Activated CD4-positive, alpha-beta T cell treated with anti-CD3 and anti-CD28 coated beads, Interleukin-2, amount 10 ng/mL, durations not matched to agents 7 days and 5 days (primary cell): Measurements from ENCODE around the gene XKR7. TPM values are rescaled to one million over a fixed set of nuclear protein-coding genes. Genes with fewer than 3 reads are reported as not detected.
A peak's percentile ranks its signal among the peaks of the same experiment; 100 is the strongest.
"Not testable (repeated sequence)": the region's sequence is repeated elsewhere in the genome, so short reads cannot be mapped to it uniquely, and the experiment has no call there.

ENCODE experiments used
- CTCF ChIA-PET: fragments of 350-600 bp; sonication (Branson Sonifier 250); formaldehyde crosslinking; loops from one replicate; lab custom pipeline; 2021; ENCODE audit warnings: antibody characterized with exemption; lab: Charles Lee
- POLR2A ChIA-PET: fragments of 350-600 bp; sonication (Branson Sonifier 250); formaldehyde crosslinking; loops from one replicate; lab custom pipeline; 2021; ENCODE audit warnings: antibody characterized with exemption; lab: Charles Lee
- DNase-seq: peaks from one replicate; pipeline ENCODE4 v3.0.0-alpha.2; 2020
- H3K27ac Mint-ChIP-seq: one replicate; pipeline ENCODE4 v1.8.0; 2021; ENCODE audit warnings: mild to moderate bottlenecking, moderate library complexity, mixed read lengths
- H3K27me3 Mint-ChIP-seq: one replicate; pipeline ENCODE4 v1.8.0; 2021; ENCODE audit warnings: mixed read lengths
- H3K36me3 Mint-ChIP-seq: one replicate; pipeline ENCODE4 v1.8.0; 2021; ENCODE audit warnings: low read depth, mixed read lengths
- H3K4me1 Mint-ChIP-seq: one replicate; pipeline ENCODE4 v1.8.0; 2021; ENCODE audit warnings: mixed read lengths
- H3K4me3 Mint-ChIP-seq: one replicate; pipeline ENCODE4 v1.8.0; 2021; ENCODE audit warnings: mild to moderate bottlenecking, moderate library complexity, mixed read lengths
- H3K9me3 Mint-ChIP-seq: one replicate; pipeline ENCODE4 v1.8.0; 2021; ENCODE audit warnings: mixed read lengths
- total RNA-seq, 2 experiments: library from RNA; stranded (reverse); gene quantifications; one replicate each; pipeline ENCODE4 v1.2.3, GENCODE V29; 2021

XKR7 gene
- under 1 TPM in 1 of 2 experiments, not detected in 1; 0.05 TPM for total RNA-seq

- peaks cover 5% of the 10 kb centered on the region for H3K4me1 Mint-ChIP-seq
- H3K27me3 Mint-ChIP-seq, result peaks cover 46% of the 10 kb centered on the region
- H3K9me3 Mint-ChIP-seq, result no peaks in the 10 kb centered on the region
- H3K27ac Mint-ChIP-seq, result no peak within 1 kb of the TSS
- no peaks in the 10 kb centered on the region for H3K36me3 Mint-ChIP-seq
- POLR2A ChIA-PET, result no interaction called here
- CTCF ChIA-PET, result interaction anchor here (1.1 to 1.9 kb wide), 3 partner anchors 8 to 16 kb away, joined by 3 to 5 read pairs (median 4); partner anchors contain the start of gene PDRG1
- H3K4me3 Mint-ChIP-seq, result peak within 1 kb of the TSS; percentile 71
- peak; percentile 32 for DNase-seq
These were observed at the start of gene XKR7 for GRCh38 chr20:31967830-31968249. Gene XKR7 (plus strand): TSS chr20:31968151. CDS start chr20:31968176, 25 bp downstream.

GRCh38 chr20:31918466-31919105 is 49.4 kb upstream of the XKR7 start:
- CTCF ChIA-PET, result interaction anchor here (1.0 to 1.4 kb wide), 2 partner anchors 8 to 10 kb away, joined by 3 read pairs; no protein-coding TSS in a partner anchor
- POLR2A ChIA-PET, result no interaction called here
- Mint-ChIP-seq H3K27ac (no peak overlapping the region), H3K9me3 (no peaks in the 10 kb centered on the region), H3K4me1 (peaks cover 4% of the 10 kb centered on the region), H3K27me3 (peaks cover 19% of the 10 kb centered on the region), H3K36me3 (no peaks in the 10 kb centered on the region), H3K4me3 (no peak overlapping the region)
- no peak for DNase-seq

- H3K27ac Mint-ChIP-seq, result no peak overlapping the region
- H3K27me3 Mint-ChIP-seq, result peaks cover 19% of the 10 kb centered on the region
- DNase-seq, result no peak
- CTCF ChIA-PET, result interaction anchor here (0.9 to 1.2 kb wide), 3 partner anchors 11 to 96 kb away, joined by 3 read pairs; no protein-coding TSS in a partner anchor
- H3K36me3 Mint-ChIP-seq, result no peaks in the 10 kb centered on the region
- POLR2A ChIA-PET, result no interaction called here
- H3K9me3 Mint-ChIP-seq, result no peaks in the 10 kb centered on the region
- no peak overlapping the region for H3K4me3 Mint-ChIP-seq
- H3K4me1 Mint-ChIP-seq, result peaks cover 4% of the 10 kb centered on the region
These were observed 48.4 kb upstream of the XKR7 start for GRCh38 chr20:31919410-31920155.

- CTCF ChIA-PET, result interaction anchor here (1.2 kb wide), 1 partner anchor 24 kb away, joined by 3 read pairs; no protein-coding TSS in a partner anchor
- peaks cover 19% of the 10 kb centered on the region for H3K27me3 Mint-ChIP-seq
These were observed 47.6 kb upstream of the XKR7 start for GRCh38 chr20:31920275-31920855.

GRCh38 chr20:31921480-31921879 is 46.5 kb upstream of the XKR7 start:
- peaks cover 16% of the 10 kb centered on the region for H3K27me3 Mint-ChIP-seq
- H3K4me3 Mint-ChIP-seq, DNase-seq, H3K36me3 Mint-ChIP-seq, H3K4me1 Mint-ChIP-seq, H3K9me3 Mint-ChIP-seq, CTCF ChIA-PET, POLR2A ChIA-PET, H3K27ac Mint-ChIP-seq: not testable (repeated sequence)

More at GRCh38 chr20:31920275-31920855, 47.6 kb upstream of the XKR7 start:
- no peak for DNase-seq
- H3K27ac Mint-ChIP-seq, result no peak overlapping the region
- H3K4me3 Mint-ChIP-seq, result no peak overlapping the region
- H3K36me3 Mint-ChIP-seq, result no peaks in the 10 kb centered on the region
- no peaks in the 10 kb centered on the region for H3K9me3 Mint-ChIP-seq
- H3K4me1 Mint-ChIP-seq, result peaks cover 4% of the 10 kb centered on the region
- POLR2A ChIA-PET, result no interaction called here

GRCh38 chr20:31922181-31922580 is 45.8 kb upstream of the XKR7 start:
- CTCF ChIA-PET, result interaction anchor here (0.6 kb wide), 1 partner anchor 138 kb away, joined by 4 read pairs; no protein-coding TSS in a partner anchor
- no peak overlapping the region for H3K4me3 Mint-ChIP-seq
- peaks cover 16% of the 10 kb centered on the region for H3K27me3 Mint-ChIP-seq
- H3K36me3 Mint-ChIP-seq, result no peaks in the 10 kb centered on the region
- no peak for DNase-seq
- H3K27ac Mint-ChIP-seq, result no peak overlapping the region
- H3K4me1 Mint-ChIP-seq, result peaks cover 4% of the 10 kb centered on the region
- POLR2A ChIA-PET, result no interaction called here
- no peaks in the 10 kb centered on the region for H3K9me3 Mint-ChIP-seq

GRCh38 chr20:31922588-31922987 is 45.4 kb upstream of the XKR7 start:
- ChIA-PET CTCF (interaction anchor here (0.6 kb wide), 1 partner anchor 137 kb away, joined by 4 read pairs; no protein-coding TSS in a partner anchor), POLR2A (no interaction called here)
- H3K36me3 Mint-ChIP-seq, result no peaks in the 10 kb centered on the region
- H3K9me3 Mint-ChIP-seq, result no peaks in the 10 kb centered on the region
- no peak for DNase-seq
- H3K4me3 Mint-ChIP-seq, result no peak overlapping the region
- peaks cover 4% of the 10 kb centered on the region for H3K4me1 Mint-ChIP-seq
- no peak overlapping the region for H3K27ac Mint-ChIP-seq
- peaks cover 19% of the 10 kb centered on the region for H3K27me3 Mint-ChIP-seq

GRCh38 chr20:31923388-31924331 is 44.3 kb upstream of the XKR7 start:
- ChIA-PET CTCF (interaction anchor here (0.9 kb wide), 1 partner anchor 13 kb away, joined by 4 read pairs; no protein-coding TSS in a partner anchor), POLR2A (no interaction called here)
- no peaks in the 10 kb centered on the region for H3K36me3 Mint-ChIP-seq
- H3K4me1 Mint-ChIP-seq, result no peaks in the 10 kb centered on the region
- no peak for DNase-seq
- H3K27me3 Mint-ChIP-seq, result peaks cover 14% of the 10 kb centered on the region
- no peak overlapping the region for H3K27ac Mint-ChIP-seq
- no peaks in the 10 kb centered on the region for H3K9me3 Mint-ChIP-seq
- H3K4me3 Mint-ChIP-seq, result no peak overlapping the region

- no peak for DNase-seq
- no peaks in the 10 kb centered on the region for H3K9me3 Mint-ChIP-seq
- POLR2A ChIA-PET, result no interaction called here
- no peaks in the 10 kb centered on the region for H3K4me1 Mint-ChIP-seq
- no peak overlapping the region for H3K4me3 Mint-ChIP-seq
- no peak overlapping the region for H3K27ac Mint-ChIP-seq
- CTCF ChIA-PET, result interaction anchor here (0.9 kb wide), 1 partner anchor 12 kb away, joined by 4 read pairs; no protein-coding TSS in a partner anchor
- H3K36me3 Mint-ChIP-seq, result no peaks in the 10 kb centered on the region
- H3K27me3 Mint-ChIP-seq, result peaks cover 11% of the 10 kb centered on the region
These were observed 43.4 kb upstream of the XKR7 start for GRCh38 chr20:31924561-31924960.

- Mint-ChIP-seq H3K27me3 (peaks cover 15% of the 10 kb centered on the region), H3K9me3 (no peaks in the 10 kb centered on the region), H3K27ac (no peak overlapping the region), H3K36me3 (no peaks in the 10 kb centered on the region), H3K4me1 (no peaks in the 10 kb centered on the region), H3K4me3 (no peak overlapping the region)
- ChIA-PET POLR2A (no interaction called here), CTCF (no interaction called here)
- DNase-seq, result no peak
These were observed 42.3 kb upstream of the XKR7 start for GRCh38 chr20:31925631-31926030.

GRCh38 chr20:31926493-31926892 is 41.5 kb upstream of the XKR7 start:
- no peak overlapping the region for H3K4me3 Mint-ChIP-seq
- no peaks in the 10 kb centered on the region for H3K4me1 Mint-ChIP-seq
- no peak for DNase-seq
- H3K36me3 Mint-ChIP-seq, result no peaks in the 10 kb centered on the region
- H3K27me3 Mint-ChIP-seq, result peaks cover 19% of the 10 kb centered on the region
- H3K9me3 Mint-ChIP-seq, result no peaks in the 10 kb centered on the region
- ChIA-PET CTCF (interaction anchor here (0.9 kb wide), 1 partner anchor 8 kb away, joined by 3 read pairs; no protein-coding TSS in a partner anchor), POLR2A (no interaction called here)
- no peak overlapping the region for H3K27ac Mint-ChIP-seq
